GM10266 (cell line): Measurements from ENCODE around the gene DUSP3.

Experiments used
- DNase-seq: peaks from one replicate; pipeline ENCODE4 v3.0.0; 2012; ENCODE audit errors: extremely low spot score
- TF ChIP-seq, protein P1 (sequence below): IDR thresholded peaks from 2 replicates; pipeline ENCODE4 v1.5.1; 2012; ENCODE audit warnings: mild to moderate bottlenecking, low read depth; ENCODE audit not compliant: control insufficient read depth, insufficient read depth; ENCODE audit errors: missing control alignments

Gene DUSP3

DNA sequence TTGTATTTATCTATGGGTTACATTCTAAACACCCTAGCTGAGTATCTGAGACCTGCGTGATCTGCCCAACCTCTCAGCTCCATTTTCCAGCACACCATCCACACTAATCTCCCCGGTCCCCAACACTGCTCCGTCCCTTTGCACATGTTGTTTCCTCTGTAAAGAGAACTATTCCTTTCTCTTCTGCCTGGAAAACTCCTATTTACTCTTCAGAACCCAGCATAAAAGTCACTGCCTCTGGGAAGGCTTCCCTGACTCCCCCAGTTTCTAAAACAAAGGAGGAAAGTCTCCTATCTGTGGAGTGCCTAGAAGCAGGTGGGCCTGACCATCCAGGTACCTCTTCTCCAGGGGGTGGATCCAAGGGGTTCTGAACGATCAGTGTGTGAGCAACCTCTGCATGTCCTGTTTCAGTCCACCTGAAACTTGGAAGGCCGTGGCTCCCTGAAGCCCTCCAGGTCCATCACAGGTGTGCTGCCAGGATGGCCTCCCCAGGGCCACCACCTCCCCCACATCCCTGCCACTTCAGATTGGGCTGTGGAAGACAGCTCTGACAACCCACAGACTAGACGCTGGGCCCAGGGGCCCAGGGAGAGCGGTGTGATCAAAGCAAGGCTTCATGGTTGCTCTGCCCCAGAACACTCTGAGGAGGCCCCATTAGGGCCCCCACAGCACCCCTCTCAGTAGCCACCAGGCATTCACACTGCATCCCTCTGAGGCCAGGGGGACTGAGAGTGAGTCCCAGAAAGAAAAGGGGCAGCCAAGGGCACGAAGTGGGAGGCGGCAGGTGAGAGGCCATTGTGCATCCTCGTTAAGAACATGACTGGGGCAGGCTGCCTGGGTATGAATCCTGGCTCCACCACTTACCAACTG lies 33.9 kb upstream of the DUSP3 start:
- TF ChIP-seq, protein P1, sequence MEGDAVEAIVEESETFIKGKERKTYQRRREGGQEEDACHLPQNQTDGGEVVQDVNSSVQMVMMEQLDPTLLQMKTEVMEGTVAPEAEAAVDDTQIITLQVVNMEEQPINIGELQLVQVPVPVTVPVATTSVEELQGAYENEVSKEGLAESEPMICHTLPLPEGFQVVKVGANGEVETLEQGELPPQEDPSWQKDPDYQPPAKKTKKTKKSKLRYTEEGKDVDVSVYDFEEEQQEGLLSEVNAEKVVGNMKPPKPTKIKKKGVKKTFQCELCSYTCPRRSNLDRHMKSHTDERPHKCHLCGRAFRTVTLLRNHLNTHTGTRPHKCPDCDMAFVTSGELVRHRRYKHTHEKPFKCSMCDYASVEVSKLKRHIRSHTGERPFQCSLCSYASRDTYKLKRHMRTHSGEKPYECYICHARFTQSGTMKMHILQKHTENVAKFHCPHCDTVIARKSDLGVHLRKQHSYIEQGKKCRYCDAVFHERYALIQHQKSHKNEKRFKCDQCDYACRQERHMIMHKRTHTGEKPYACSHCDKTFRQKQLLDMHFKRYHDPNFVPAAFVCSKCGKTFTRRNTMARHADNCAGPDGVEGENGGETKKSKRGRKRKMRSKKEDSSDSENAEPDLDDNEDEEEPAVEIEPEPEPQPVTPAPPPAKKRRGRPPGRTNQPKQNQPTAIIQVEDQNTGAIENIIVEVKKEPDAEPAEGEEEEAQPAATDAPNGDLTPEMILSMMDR: no peak
- DNase-seq: no peak

DNA sequence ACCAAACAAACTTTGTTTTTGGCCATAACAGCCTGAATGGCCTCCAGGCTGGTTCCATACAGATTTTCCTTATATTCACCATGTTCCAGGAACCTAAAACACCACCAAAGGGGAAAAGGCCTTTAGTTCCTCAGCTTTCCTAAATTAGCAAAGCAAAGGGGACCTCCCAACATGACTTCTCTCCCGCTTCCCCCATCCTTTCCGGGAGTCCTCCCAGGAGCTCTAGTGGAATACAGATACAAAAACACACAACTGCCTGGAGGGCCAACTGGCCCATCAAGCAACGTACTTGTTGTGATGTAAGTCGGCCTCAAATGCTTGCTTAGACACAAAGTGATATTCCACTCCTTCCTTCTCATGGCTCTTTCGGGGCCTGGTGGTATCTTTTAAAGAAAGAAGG lies 32.0 kb upstream of the DUSP3 start:
- TF ChIP-seq, protein P1: no peak

DNA sequence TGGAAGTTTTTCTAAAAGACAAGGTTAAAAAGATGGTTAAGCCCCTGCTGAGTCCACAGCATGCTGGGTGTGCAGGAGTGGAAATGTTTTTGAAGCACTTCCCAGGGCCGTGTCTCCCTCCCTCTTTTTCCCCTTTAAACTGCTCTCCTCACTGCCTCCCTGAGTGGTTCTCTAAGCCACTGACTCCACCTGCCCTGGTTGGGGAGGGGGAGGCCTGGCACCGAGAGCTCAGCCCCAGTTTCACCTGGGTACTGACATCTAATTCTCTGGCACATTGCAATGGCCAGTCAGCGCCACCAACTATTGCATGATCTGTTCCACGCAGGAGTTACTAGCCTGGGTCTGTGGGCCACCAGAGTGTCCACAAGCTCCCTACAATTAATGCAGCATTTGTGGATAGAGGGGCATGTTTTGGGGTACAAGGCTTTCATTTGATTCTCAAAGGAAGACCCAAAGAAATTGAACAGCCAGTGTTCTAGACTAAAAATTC lies 31.5 kb upstream of the DUSP3 start:
- TF ChIP-seq, protein P1: no peak
- no peak for DNase-seq

More for the DNA sequence above, 32.0 kb upstream of the DUSP3 start:
- no peak for DNase-seq

DNA sequence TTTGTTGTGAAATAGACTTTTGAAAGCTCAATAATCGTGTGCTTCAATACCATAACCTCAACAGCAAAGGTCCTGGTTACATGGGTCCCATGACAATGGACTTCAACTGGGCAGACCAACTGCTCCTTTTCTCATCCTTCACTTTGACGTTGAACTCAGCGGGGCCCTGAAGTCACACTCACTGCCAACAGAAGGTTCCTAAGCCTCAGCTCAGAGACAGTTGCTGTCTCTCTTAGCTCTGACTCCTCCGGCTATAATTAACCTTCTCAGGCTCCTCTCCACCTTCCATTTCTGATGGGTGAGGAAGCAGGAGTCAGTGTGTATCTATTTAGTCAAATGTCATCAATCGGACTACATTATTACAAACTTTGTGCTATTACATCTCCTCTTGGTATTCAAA lies 30.3 kb upstream of the DUSP3 start:
- no peak for DNase-seq
- TF ChIP-seq, protein P1: no peak

DNA sequence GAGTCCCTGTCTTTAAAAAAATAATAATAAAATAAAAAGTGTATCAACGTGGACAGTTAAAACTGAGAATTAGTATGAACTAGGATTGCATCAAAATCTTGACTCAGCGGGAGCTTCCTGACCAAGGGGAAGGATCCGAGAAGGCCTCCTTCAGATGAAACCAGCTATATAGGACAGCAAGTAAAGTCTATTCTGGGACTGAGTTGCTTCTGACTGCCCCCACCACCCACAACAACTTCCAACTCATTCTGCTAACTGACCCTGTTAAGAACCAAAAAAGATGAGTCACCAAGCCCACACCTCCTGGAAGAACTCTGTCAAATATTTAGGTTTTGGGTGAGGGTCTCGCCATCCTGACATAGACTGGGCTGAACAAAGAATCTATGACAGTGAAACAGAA lies 29.3 kb upstream of the DUSP3 start:
- no peak for DNase-seq
- TF ChIP-seq, protein P1: no peak

DNA sequence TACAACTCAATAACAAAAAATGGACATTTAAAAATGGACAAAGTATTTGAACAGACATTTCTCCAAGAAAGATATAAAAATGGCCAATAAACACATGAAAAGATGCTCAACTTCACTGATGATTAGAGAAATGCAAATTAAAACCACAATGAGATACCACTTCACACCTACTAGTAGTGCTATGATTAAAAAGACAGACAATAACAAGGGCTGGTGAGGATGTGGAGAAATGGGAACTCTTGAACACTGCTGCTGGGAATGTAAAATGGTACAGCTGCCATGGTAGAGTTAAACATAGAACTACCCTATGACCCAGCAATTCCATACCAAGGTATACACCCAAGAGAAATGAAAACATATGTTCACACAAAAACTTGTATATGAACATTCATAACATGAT lies 26.3 kb upstream of the DUSP3 start:
- TF ChIP-seq, protein P1: no peak
- no peak for DNase-seq

DNA sequence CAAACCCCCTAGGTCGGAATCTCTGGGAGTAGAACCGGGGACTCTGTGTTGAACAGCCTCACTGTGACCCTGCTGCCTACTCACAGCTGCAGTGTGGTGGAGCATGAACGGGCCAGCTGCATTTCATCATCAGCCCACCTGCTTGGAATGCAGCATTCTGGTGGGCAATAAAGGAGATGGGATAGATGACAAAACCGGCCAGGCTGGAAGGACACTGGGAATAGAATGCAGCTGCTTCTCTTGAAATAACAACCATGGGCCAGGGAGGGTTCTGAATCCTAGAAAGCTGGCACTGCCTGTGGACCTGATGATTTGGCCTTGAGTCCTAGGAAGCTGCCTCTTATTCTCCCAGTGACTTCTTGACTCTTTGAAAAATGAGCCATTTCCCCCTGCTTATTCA lies 25.0 kb upstream of the DUSP3 start:
- TF ChIP-seq, protein P1: no peak
- no peak for DNase-seq
